A549 (cell line): Measurements from ENCODE around the gene CCDC63.

ENCODE experiments used
- MYC ChIP-seq: IDR thresholded peaks from 2 replicates; pipeline ENCODE4 v1.6.1; 2012; ENCODE audit warnings: mild to moderate bottlenecking, inconsistent platforms, low read length, improper control_type of control experiment, borderline replicate concordance
- SREBF2 ChIP-seq: fragments of 450-650 bp; IDR thresholded peaks from 2 replicates; pipeline ENCODE4 v1.6.1; 2014; ENCODE audit warnings: mild to moderate bottlenecking, moderate library complexity
- TF ChIP-seq, protein P1 (sequence below): fragments of >200 bp; sonication (Bioruptor Twin); formaldehyde crosslinking; IDR thresholded peaks from 3 replicates; pipeline ENCODE4 v1.5.1; 2016

DNA sequence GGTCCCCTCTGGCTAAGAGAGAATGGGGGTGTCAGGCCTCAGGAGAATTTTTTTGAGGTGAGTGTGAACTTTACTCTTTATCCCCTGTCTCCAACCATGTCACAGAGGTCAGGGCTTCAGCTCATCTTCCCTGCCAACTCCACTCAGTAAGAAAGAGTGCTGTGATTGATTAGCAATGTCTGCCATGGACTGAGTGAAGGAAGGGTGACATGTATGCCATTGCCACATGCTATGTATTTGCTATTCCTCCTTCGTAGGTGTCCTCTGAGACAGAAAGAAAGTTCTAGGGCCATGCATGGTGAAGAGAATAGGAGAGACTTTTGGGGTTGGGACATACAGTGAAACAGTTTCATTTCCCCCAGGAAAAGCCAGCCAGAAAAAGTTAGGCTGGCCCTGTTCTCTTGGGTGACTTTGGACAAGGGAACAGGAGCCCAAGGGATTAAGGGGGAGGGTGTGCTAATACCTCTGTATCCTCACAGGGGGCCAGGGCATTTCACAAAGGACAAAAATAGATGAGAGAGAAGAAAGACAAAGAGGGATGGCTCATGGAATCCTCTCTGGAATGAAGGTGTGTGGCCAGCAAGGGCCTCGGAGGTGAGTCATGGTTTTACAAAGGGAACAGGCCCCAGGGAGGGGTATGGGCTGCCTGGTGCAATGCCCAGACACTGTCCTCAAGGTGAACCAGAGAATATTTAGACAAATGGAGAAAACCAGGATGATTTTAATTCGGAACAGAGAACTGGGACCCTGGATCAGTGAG lies 87.5 kb downstream of the CCDC63 start:
- no peak for TF ChIP-seq MYC
- TF ChIP-seq, protein P1, sequence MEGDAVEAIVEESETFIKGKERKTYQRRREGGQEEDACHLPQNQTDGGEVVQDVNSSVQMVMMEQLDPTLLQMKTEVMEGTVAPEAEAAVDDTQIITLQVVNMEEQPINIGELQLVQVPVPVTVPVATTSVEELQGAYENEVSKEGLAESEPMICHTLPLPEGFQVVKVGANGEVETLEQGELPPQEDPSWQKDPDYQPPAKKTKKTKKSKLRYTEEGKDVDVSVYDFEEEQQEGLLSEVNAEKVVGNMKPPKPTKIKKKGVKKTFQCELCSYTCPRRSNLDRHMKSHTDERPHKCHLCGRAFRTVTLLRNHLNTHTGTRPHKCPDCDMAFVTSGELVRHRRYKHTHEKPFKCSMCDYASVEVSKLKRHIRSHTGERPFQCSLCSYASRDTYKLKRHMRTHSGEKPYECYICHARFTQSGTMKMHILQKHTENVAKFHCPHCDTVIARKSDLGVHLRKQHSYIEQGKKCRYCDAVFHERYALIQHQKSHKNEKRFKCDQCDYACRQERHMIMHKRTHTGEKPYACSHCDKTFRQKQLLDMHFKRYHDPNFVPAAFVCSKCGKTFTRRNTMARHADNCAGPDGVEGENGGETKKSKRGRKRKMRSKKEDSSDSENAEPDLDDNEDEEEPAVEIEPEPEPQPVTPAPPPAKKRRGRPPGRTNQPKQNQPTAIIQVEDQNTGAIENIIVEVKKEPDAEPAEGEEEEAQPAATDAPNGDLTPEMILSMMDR, result no peak
- TF ChIP-seq SREBF2, result no peak
